Measurements from ENCODE around the gene BABAM2. TPM values are rescaled to one million over a fixed set of nuclear protein-coding genes. Genes with fewer than 3 reads are reported as not detected.

BABAM2 gene
- total and polyA plus RNA-seq, 10 of the 15 experiments (the other 5 are each of a cell fraction or from before 2014, with no cell fraction given) = 30.7 to 59.9 (median 44.5) TPM

- POLR2A ChIA-PET = no interaction called here
- no peak for ATAC-seq
These were observed 202.8 kb downstream of the BABAM2 start for GRCh38 chr2:28093308-28093707.

More at GRCh38 chr2:28093308-28093707, 202.8 kb downstream of the BABAM2 start:
- Histone ChIP-seq H3K36me3 (ENCODE audit: control insufficient read depth in 2 of 2, insufficient read depth in 2 of 2, low read length in 1 of 2) (no peaks in the 10 kb centered on the region), H3K27ac (ENCODE audit: control insufficient read depth, insufficient read depth) (no peak overlapping the region), H2AFZ (ENCODE audit: control insufficient read depth, low read depth, low read length) (no peak overlapping the region), H3K4me3 (no peak overlapping the region), H3K4me1 (ENCODE audit: control insufficient read depth, insufficient read depth, low read length) (no peaks in the 10 kb centered on the region), H4K20me1 (ENCODE audit: control insufficient read depth, insufficient read depth) (no peaks in the 10 kb centered on the region), H3K79me2 (ENCODE audit: control insufficient read depth, insufficient read depth, low read length) (no peaks in the 10 kb centered on the region), H3K9me3 (replicated peaks; ENCODE audit: control insufficient read depth, insufficient read depth, low read length) (no peaks in the 10 kb centered on the region), H3K9ac (ENCODE audit: control insufficient read depth, insufficient read depth, low read length) (no peak overlapping the region), H3K27me3 (replicated peaks in 1 of 2; ENCODE audit: control insufficient read depth in 2 of 2, insufficient read depth in 2 of 2, low read length in 1 of 2) (no peaks in the 10 kb centered on the region), H3K4me2 (ENCODE audit: control insufficient read depth, insufficient read depth) (no peak overlapping the region)
- DNase-seq (ENCODE audit: low read depth, low spot score) (no peak), FAIRE-seq (no peak)
- SMC1A ChIA-PET (ENCODE audit: uncharacterized antibody, unreplicated experiment) = interaction anchor here (0.6 kb wide), 1 partner anchor 281 kb away, joined by 3 read pairs; no protein-coding TSS in a partner anchor
- in situ Hi-C loops (cut with MboI) = no loop called here
- no TSS peak for BruUV-seq (replicated peaks)
- no peak for TF ChIP-seq ZNF274 (IDR thresholded peaks at IDR 0.05; ENCODE audit: insufficient read depth, insufficient read length)
- no peak for TF ChIP-seq RB1 (IDR thresholded peaks at IDR 0.05; ENCODE audit: borderline replicate concordance)
- TF ChIP-seq USF2 (IDR thresholded peaks at IDR 0.05; ENCODE audit: borderline replicate concordance, low read depth, low read length) = no peak
- TF ChIP-seq BCL3 (IDR thresholded peaks at IDR 0.05; ENCODE audit: borderline replicate concordance, insufficient read depth, low read depth, low read length, poor library complexity, severe bottlenecking) = no peak
- TF ChIP-seq CEBPZ (IDR thresholded peaks at IDR 0.05; ENCODE audit: low read depth, low read length) = no peak
- TF ChIP-seq USF1 (IDR thresholded peaks at IDR 0.05; ENCODE audit: borderline replicate concordance, extremely low read length, insufficient read depth, low read depth, low read length) = no peak
- TF ChIP-seq KDM1A (IDR thresholded peaks at IDR 0.05; ENCODE audit: borderline replicate concordance) = no peak
- no peak for TF ChIP-seq FOS (IDR thresholded peaks at IDR 0.05; ENCODE audit: borderline replicate concordance, extremely low read depth, insufficient read length)
- TF ChIP-seq SMAD5 (IDR thresholded peaks at IDR 0.05; ENCODE audit: low read depth) = no peak
- TF ChIP-seq SKIL (IDR thresholded peaks at IDR 0.05; ENCODE audit: low read depth, poor library complexity, severe bottlenecking) = no peak
- no peak for TF ChIP-seq FOXK2 (IDR thresholded peaks at IDR 0.05)
- no peak for TF ChIP-seq MTA2 (IDR thresholded peaks at IDR 0.05; ENCODE audit: low read depth)
- no peak for TF ChIP-seq LARP7 (IDR thresholded peaks at IDR 0.05)
- TF ChIP-seq PKNOX1 (IDR thresholded peaks at IDR 0.05) = no peak
- WGBS (ENCODE audit: insufficient coverage, insufficient replicate concordance, low lambda C conversion rate, missing lambda C conversion rate) = 88% methylated on average over 4 of the region's 4 CpGs
- CTCF ChIA-PET = no interaction called here
- intact Hi-C loops (cut with micrococcal nuclease; ENCODE audit: unreplicated experiment) = no loop called here
- RAD21 ChIA-PET (ENCODE audit: unreplicated experiment) = no interaction called here
